NCI-H748 (cell line): ENCODE data around the gene NBEAL2.

ENCODE experiments used
- DNase-seq: peaks from one replicate; lab custom pipeline; 2025; ENCODE audit not compliant: unreplicated experiment; lab: John Stamatoyannopoulos, UW

NBEAL2 gene

DNA sequence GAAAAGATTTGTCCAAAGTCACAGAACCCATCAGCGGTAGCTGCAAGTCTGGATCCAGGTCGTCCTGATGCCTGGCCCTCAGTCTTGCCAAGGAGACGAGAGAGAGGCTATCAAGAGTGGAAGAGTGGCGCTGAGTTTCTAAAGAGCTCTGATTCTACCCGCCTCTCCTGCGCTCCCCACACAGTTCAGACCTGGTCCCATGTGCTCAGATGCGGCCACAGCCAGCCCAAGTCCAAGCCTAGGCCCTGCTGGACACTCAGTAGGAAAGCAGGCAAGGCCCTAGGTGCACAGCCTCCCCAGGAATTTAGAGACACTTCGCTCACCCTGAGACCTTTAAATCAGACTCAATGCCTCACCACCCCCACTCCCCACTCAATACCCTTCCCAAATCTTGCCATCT lies 35.3 kb upstream of the NBEAL2 start:
- no peak for DNase-seq

DNA sequence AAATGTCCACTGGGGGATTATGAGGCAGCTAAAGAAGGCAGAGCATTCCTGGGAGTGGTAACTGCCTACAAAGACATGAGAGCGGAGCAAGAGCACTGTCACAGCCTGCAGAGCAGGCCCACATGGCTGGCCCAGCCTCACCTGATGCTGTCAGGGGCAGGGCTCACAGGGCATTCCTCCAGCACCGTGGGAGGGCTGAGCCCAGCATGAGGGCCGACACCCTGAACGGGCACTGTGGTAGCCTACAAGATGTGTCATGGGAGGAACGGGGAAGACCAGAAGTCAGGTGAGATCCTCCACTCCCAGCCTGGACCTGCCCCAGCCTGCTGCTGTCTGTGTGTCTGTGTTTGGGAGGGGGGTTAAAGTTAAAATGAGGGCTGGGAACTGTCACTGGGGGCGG lies 33.0 kb upstream of the NBEAL2 start:
- no peak for DNase-seq

GRCh38 chr3:46946856-46947545 lies 32.5 kb upstream of the NBEAL2 start:
- DNase-seq, result no peak

GRCh38 chr3:46947546-46947901 lies 31.9 kb upstream of the NBEAL2 start:
- DNase-seq, result no peak

- DNase-seq, result no peak
Observed at GRCh38 chr3:46947981-46948791, 31.3 kb upstream of the NBEAL2 start.

GRCh38 chr3:46948830-46949671 lies 30.4 kb upstream of the NBEAL2 start:
- DNase-seq, result no peak

DNA sequence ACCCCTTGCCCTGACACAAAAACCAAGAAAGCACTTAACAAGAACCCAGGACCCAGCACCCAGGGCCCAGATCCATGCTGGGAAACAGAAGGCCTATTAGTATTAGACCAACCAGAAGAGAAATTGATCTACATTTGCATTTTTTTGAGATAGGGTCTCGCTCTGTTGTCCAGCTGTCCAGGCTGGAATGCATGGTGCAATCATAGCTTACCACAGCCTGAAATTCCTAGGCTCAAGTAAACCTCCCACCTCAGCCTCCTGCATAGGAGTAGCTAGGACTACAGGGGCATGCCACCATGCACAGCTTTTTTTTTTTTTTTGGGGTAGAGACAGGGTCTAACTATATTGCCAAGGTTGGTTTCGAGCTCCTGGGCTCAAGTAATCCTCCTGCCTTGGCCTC lies 29.3 kb upstream of the NBEAL2 start:
- DNase-seq, result no peak

DNA sequence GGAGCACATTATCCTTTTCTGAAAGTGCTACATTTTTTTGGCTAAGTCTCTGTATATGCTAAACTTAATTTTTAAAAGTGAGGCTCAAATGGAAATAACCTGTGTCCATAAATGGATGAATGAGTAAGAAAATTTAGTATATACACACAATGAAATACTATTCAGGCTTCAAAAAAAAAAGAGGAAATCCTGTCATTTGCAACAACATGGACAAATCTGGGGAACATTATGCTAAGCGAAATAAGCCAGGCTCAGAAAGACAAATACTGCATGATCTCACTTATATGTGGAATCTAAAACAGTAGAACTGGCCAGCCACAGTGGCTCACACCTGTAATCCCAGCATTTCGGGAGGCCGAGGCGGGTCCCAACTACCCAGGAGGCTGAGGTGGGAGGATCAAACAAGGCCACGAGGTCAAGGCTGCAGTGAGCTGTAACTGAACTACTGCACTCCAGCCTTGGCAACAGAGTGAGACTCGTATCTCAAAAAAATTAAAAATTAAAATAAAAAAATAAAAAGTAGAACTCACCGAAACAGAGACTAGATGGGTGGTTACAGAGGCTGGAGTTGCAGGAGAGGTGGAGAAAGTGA lies 28.7 kb upstream of the NBEAL2 start:
- no peak for DNase-seq

DNA sequence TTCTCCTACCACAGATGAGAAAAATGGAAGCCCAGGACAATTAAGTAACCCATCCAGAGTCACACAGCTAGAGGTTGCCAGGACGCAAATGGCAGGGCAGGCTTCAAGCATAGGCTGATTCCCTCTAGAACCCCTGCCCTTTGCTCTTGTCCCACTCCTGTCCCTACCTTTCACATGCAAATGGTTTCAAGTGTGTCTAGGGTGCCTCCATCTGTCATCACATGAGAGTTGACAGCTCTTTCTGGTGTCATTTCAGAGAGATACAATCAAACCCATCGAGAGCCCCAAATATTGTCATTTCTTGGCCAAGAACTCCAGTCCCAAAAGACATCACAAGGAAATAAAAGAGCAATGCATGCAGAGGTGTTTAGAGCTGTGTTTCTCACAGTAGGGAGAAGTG lies 26.7 kb upstream of the NBEAL2 start:
- no peak for DNase-seq

- DNase-seq, result no peak
Observed at GRCh38 chr3:46953234-46954010, 26.0 kb upstream of the NBEAL2 start.

- DNase-seq, result peak; percentile 3
Observed at GRCh38 chr3:46954178-46954577, 25.3 kb upstream of the NBEAL2 start.

GRCh38 chr3:46955157-46955556 lies 24.3 kb upstream of the NBEAL2 start:
- no peak for DNase-seq

DNA sequence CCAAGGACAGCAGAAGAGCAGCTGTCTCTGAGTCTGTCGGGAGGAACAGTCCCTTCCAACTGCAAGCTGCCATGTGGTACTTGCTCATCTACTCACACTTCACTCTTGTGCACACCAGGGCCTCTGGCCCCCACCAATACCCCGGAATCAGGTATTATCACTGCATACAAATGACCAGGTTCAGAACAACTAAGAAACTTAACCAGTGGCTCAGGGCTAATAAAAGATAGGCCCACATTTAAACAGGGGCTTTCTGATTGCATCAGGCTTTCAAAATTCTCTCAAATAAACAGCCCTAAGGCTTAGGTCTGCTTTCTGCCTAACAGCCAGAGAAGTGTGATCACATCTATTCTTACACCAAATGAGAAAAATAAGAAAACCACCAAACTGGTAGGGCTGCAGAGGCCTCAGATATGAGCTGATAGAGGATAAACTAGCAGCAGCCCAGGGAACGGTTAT lies 23.6 kb upstream of the NBEAL2 start:
- no peak for DNase-seq

GRCh38 chr3:46957092-46957820 lies 22.2 kb upstream of the NBEAL2 start:
- no peak for DNase-seq

DNA sequence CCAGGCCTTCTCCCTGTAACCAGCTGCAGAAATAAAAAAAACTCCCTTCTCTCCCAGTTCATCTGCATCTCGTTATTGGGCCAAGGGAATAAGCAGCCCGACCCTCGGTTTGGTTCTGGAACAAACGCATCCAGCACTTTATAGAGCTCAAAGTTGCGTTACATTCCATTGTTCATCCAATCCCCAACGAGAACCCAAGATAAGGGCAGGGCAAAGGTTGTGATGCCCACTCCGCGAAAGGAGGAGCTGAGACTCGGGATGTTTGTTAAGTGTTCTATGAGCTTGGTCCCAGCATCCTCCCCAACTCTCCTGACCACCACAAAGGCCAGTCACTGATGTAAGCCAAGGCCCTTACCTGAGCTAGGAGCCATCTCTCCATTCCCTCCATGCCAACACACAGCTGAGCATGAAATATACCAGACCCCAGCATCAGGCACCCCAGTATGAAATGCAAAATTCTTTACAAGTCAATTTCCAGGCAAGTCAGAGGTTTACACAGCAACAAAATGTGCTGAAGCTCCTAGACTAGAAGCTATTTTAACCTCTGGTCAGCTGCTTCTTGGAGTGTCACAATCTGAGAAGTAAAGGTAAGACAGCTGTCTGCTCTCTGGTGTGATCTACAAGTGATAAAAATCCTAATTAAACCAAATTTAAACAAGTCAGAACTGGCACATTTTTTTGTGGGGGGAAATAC lies 20.9 kb upstream of the NBEAL2 start:
- DNase-seq, result no peak

DNA sequence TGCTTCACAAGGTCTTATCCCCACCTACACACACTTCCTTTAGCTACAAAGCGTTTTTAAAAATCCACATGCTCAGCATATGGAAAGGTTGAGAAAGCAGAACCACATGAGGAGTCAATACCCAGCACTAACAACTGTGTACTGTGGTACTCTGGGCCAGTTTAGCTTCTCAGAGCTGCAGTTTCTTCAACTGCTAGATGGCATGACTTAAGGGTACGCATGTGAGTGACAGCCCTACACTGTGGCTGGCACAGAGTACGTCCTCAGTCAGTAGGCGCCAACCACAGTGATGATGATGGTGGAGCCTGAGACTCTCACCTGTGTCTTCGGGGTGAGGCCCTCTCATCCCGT lies 20.3 kb upstream of the NBEAL2 start:
- no peak for DNase-seq

GRCh38 chr3:46960081-46960701 lies 19.3 kb upstream of the NBEAL2 start:
- no peak for DNase-seq

DNA sequence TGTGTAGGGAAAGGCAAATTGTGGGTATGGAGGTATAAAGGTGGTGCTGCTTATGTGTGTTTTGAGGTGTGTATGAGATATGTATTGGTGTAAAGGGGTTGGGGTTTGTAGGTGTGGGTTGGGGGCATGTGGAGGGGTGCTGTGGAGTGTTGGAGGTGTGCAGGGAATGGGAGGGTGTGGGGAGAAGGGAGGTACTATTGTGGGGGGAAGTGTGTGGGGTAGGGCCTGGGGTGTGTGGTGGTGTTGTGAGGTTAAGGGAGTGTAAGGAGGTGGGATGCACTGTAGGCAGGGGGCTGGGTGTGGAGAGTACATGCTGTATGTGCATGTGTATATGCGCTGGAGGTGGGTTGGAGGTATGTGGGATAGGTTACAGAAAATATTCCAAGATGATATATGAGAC lies 18.6 kb upstream of the NBEAL2 start:
- DNase-seq, result no peak

DNA sequence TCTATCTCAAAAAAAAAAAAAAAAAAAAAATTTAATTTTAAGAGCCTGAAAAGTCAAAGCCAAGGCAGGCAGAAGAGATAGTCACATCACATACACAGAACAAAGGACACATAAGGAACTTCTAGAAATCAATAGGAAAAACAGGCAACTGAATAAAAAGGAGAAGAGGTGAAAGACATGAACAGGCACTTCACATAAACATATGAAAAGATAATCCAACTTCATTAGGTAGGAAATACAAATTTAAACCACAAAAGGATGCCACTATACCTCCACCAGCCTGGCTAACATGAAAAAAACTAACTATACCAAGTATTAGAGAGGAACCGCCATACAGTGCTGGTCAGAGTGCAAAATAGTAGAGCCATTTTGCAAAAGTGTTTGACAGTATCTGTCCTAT lies 17.0 kb upstream of the NBEAL2 start:
- no peak for DNase-seq
